ENCODE data around the gene TMEM134.

- TF ChIP-seq CTCF (IDR thresholded peaks at IDR 0.05; ENCODE audit: low read depth, low read length), result no peak
- no peak for TF ChIP-seq EZH2phosphoT487 (IDR thresholded peaks at IDR 0.05; ENCODE audit: low read depth)
Observed at GRCh38 chr11:67435031-67435726, 33.9 kb downstream of the TMEM134 start.
